Gastrocnemius medialis (tissue), 4 donors: Measurements from ENCODE around the gene TSPAN5. TPM values are rescaled to one million over a fixed set of nuclear protein-coding genes. Genes with fewer than 3 reads are reported as not detected.

Source experiments
- ATAC-seq, 2 donors: fragments of 150-250 bp; one replicate each; pipeline ENCODE4 v1.9.1; 2016
- DNase-seq, 2 donors: peaks; one replicate each; pipeline ENCODE4 v3.0.0-alpha.2; 2019
- H3K27ac ChIP-seq, 4 donors: fragments of 200-600 bp; sonication (generic); 1 replicate in 1 of 4; 2 replicates in 3 of 4; pipeline ENCODE4 v1.5.1; 2016 to 2018; ENCODE audit warnings: mild to moderate bottlenecking in 2 of 4, moderate library complexity in 1 of 4
- H3K27me3 ChIP-seq, 3 donors: fragments of 200-600 bp; sonication (generic) in 2 of 3; 1 replicate in 1 of 3; 2 replicates in 2 of 3; pipeline versions ENCODE4 v1.5.1 to v1.6.0; 2016 to 2019; ENCODE audit warnings: mild to moderate bottlenecking in 1 of 3, moderate library complexity in 1 of 3
- H3K36me3 ChIP-seq, 2 donors: fragments of 200-600 bp; sonication (generic) in 1 of 2; one replicate each; pipeline ENCODE4 v1.5.1; 2017 to 2018
- H3K4me1 ChIP-seq, 2 donors: fragments of 200-600 bp; sonication (generic) in 1 of 2; one replicate each; pipeline ENCODE4 v1.5.1; 2016 to 2017; ENCODE audit warnings: mild to moderate bottlenecking in 2 of 2
- H3K4me3 ChIP-seq, 4 donors: fragments of 200-600 bp; sonication (generic) in 3 of 4; 1 replicate in 1 of 4; 2 replicates in 3 of 4; pipeline ENCODE4 v1.5.1; 2016 to 2019; ENCODE audit warnings: mild to moderate bottlenecking in 2 of 4
- H3K9me3 ChIP-seq, 3 donors: fragments of 200-600 bp; sonication (generic) in 2 of 3; 1 replicate in 1 of 3; 2 replicates in 2 of 3; pipeline ENCODE4 v1.5.1; 2016 to 2019
- POLR2A ChIP-seq, 2 donors: fragments of 450-650 bp; IDR thresholded peaks; one replicate each; pipeline ENCODE4 v1.6.1; 2017; ENCODE audit warnings: antibody characterized with exemption in 2 of 2, mild to moderate bottlenecking in 2 of 2, moderate library complexity in 2 of 2
- in situ Hi-C, 4 donors: fragments of 200-750 bp; cut with MboI; loops; one replicate each; pipeline versions ENCODE4 v1.15.0 to v1.8.0; 2017; ENCODE audit warnings: low sequenced_read_pairs in 4 of 4
- intact Hi-C: fragments of 100-400 bp; cut with DNase I; formaldehyde crosslinking; loops from one replicate; pipeline ENCODE4 v1.15.1; 2023; ENCODE audit warnings: low total_unique reads
- total RNA-seq, 4 donors: library from RNA; depleted of rRNA; stranded (reverse); fragments of >200 nt; gene quantifications; one replicate each; pipeline versions ENCODE4 v1.1.0 to v1.2.3, GENCODE V29; 2016
- TF ChIP-seq, protein P1 (sequence below), 5 experiments: fragments of 450-650 bp in 3 of 5; fragments of 200-600 bp in 2 of 5; sonication (generic) in 2 of 5; IDR thresholded peaks in 4 of 5; conservative IDR thresholded peaks in 1 of 5; 1 replicate in 4 of 5; 2 replicates in 1 of 5; pipeline ENCODE4 v1.5.1; 2016 to 2019; ENCODE audit warnings: antibody characterized with exemption in 5 of 5, mild to moderate bottlenecking in 3 of 5, moderate library complexity in 3 of 5

Gene TSPAN5
- total RNA-seq, 4 donors from 2014 or later, result 0.55 to 18.7 (median 0.79) TPM

GRCh38 chr4:98530572-98530971 is 127.8 kb downstream of the TSPAN5 start:
- in situ Hi-C loops, result no loop called here
- no peaks in the 10 kb centered on the region for H3K4me1 ChIP-seq
- no peak for ATAC-seq

GRCh38 chr4:98529970-98530569 is 128.3 kb downstream of the TSPAN5 start:
- ATAC-seq (no peak), DNase-seq (no peak)
- H3K27ac ChIP-seq, result no peak overlapping the region
- H3K36me3 ChIP-seq, result no peaks in the 10 kb centered on the region
- no peak overlapping the region for H3K4me3 ChIP-seq
- H3K27me3 ChIP-seq, result no peaks in the 10 kb centered on the region
- no peaks in the 10 kb centered on the region for H3K9me3 ChIP-seq
- in situ Hi-C loops (no loop called here), intact Hi-C loops (no loop called here)
- no peaks in the 10 kb centered on the region for H3K4me1 ChIP-seq
- no peak for TF ChIP-seq POLR2A (IDR thresholded peaks at IDR 0.05)
- TF ChIP-seq, protein P1, sequence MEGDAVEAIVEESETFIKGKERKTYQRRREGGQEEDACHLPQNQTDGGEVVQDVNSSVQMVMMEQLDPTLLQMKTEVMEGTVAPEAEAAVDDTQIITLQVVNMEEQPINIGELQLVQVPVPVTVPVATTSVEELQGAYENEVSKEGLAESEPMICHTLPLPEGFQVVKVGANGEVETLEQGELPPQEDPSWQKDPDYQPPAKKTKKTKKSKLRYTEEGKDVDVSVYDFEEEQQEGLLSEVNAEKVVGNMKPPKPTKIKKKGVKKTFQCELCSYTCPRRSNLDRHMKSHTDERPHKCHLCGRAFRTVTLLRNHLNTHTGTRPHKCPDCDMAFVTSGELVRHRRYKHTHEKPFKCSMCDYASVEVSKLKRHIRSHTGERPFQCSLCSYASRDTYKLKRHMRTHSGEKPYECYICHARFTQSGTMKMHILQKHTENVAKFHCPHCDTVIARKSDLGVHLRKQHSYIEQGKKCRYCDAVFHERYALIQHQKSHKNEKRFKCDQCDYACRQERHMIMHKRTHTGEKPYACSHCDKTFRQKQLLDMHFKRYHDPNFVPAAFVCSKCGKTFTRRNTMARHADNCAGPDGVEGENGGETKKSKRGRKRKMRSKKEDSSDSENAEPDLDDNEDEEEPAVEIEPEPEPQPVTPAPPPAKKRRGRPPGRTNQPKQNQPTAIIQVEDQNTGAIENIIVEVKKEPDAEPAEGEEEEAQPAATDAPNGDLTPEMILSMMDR (IDR thresholded peaks at IDR 0.05 in 4 of 5, conservative IDR thresholded peaks at IDR 0.05 in 1 of 5), result no peak

More at GRCh38 chr4:98530572-98530971, 127.8 kb downstream of the TSPAN5 start:
- Histone ChIP-seq H3K27me3 (no peaks in the 10 kb centered on the region), H3K4me3 (no peak overlapping the region), H3K27ac (no peak overlapping the region), H3K9me3 (no peaks in the 10 kb centered on the region), H3K36me3 (no peaks in the 10 kb centered on the region)
- TF ChIP-seq, protein P1 (IDR thresholded peaks at IDR 0.05 in 4 of 5, conservative IDR thresholded peaks at IDR 0.05 in 1 of 5), result no peak
- TF ChIP-seq POLR2A (IDR thresholded peaks at IDR 0.05), result no peak
- DNase-seq, result no peak
- intact Hi-C loops, result no loop called here

GRCh38 chr4:98528882-98529281 is 129.5 kb downstream of the TSPAN5 start:
- intact Hi-C loops, result no loop called here

GRCh38 chr4:98527534-98528269 is 130.7 kb downstream of the TSPAN5 start:
- no peaks in the 10 kb centered on the region for H3K9me3 ChIP-seq
- DNase-seq (no peak), ATAC-seq (no peak)
- H3K4me3 ChIP-seq, result no peak overlapping the region
- in situ Hi-C loops, result no loop called here
- intact Hi-C loops, result no loop called here
- TF ChIP-seq, protein P1 (IDR thresholded peaks at IDR 0.05 in 4 of 5, conservative IDR thresholded peaks at IDR 0.05 in 1 of 5), result no peak
- TF ChIP-seq POLR2A (IDR thresholded peaks at IDR 0.05), result no peak
- H3K27me3 ChIP-seq, result no peaks in the 10 kb centered on the region
- no peaks in the 10 kb centered on the region for H3K36me3 ChIP-seq
- H3K27ac ChIP-seq, result no peak overlapping the region
- no peaks in the 10 kb centered on the region for H3K4me1 ChIP-seq

More at GRCh38 chr4:98528882-98529281, 129.5 kb downstream of the TSPAN5 start:
- ATAC-seq (no peak), DNase-seq (no peak)
- Histone ChIP-seq H3K27me3 (no peaks in the 10 kb centered on the region), H3K4me3 (no peak overlapping the region), H3K4me1 (no peaks in the 10 kb centered on the region), H3K9me3 (no peaks in the 10 kb centered on the region), H3K27ac (no peak overlapping the region), H3K36me3 (no peaks in the 10 kb centered on the region)
- in situ Hi-C loops, result no loop called here
- TF ChIP-seq, protein P1 (IDR thresholded peaks at IDR 0.05 in 4 of 5, conservative IDR thresholded peaks at IDR 0.05 in 1 of 5), result no peak
